Epidermal melanocyte (primary cell): ENCODE measurements around the gene CEP19.

Experiments used
- DNase-seq: peaks from one replicate; pipeline ENCODE4 v3.0.0; 2011; ENCODE audit warnings: low spot score; ENCODE audit not compliant: insufficient read length

CEP19 gene

GRCh38 chr3:196667056-196667825 is 44.8 kb downstream of the CEP19 start:
- DNase-seq: no peak

- peak; percentile 36 for DNase-seq
Observed at GRCh38 chr3:196666001-196666867, 45.8 kb downstream of the CEP19 start.

GRCh38 chr3:196662711-196663571 is 49.1 kb downstream of the CEP19 start:
- no peak for DNase-seq

- no peak for DNase-seq
Observed at GRCh38 chr3:196662033-196662432, 50.0 kb downstream of the CEP19 start.

- no peak for DNase-seq
Observed at GRCh38 chr3:196661400-196661799, 50.6 kb downstream of the CEP19 start.

- DNase-seq: no peak
Observed at GRCh38 chr3:196660381-196661166, 51.5 kb downstream of the CEP19 start.

GRCh38 chr3:196659901-196660351 is 52.1 kb downstream of the CEP19 start:
- DNase-seq: no peak
